Measurements from ENCODE around the gene PTGER1.

The PTGER1 gene

DNA sequence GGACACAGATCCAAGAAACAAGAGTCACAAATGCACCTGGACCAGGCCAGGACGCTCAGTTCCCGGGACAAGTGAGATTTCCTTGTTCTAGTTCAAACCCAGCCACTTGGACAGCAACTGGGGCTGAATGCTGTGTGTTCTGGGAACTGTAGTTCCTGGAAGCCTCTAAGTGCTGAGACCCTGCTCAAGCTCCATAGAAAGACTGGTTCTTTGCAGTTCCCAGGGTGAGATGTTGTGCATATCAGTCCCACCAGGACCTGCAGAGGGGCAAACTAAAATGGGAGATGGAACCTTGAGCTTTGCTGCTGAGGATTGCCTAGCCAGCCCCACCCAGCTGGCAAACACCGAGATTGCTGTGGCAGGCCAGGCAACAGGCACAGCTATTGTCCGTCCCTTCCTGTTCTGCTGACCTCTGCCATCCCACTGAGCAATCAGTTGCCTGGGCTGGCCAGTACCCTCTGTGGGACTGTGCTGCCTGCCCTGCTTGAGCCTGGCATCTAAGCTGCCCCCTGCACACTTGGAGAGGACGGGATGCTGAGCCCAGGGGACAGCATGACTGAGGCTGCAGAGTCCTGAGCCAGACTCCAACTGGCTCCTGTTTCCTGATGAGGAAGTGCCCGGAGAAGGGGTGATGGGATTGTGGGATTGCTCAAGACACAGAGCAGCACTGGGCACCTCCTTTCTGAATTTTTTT is 22.2 kb upstream of the PTGER1 start:
- no peak for DNase-seq

DNA sequence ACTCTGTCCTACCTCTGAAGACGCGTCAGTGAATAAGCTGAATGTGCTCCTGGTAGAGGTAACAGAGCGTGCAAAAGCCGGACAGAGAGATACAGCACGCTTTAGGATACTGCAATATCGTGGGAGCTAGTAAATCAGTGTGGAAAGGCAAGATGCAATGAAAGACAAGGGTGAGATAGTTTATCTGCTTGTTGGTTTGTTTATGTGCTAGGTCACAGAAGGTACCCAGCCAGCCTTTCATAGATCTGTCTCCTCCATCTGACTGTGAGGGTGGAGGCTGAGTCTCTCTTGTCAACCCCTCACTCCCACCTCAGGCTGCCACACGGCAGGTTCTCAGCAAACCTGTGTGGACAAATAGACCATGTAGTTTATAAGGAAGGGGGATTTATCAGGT is 21.7 kb upstream of the PTGER1 start:
- no peak for DNase-seq

DNA sequence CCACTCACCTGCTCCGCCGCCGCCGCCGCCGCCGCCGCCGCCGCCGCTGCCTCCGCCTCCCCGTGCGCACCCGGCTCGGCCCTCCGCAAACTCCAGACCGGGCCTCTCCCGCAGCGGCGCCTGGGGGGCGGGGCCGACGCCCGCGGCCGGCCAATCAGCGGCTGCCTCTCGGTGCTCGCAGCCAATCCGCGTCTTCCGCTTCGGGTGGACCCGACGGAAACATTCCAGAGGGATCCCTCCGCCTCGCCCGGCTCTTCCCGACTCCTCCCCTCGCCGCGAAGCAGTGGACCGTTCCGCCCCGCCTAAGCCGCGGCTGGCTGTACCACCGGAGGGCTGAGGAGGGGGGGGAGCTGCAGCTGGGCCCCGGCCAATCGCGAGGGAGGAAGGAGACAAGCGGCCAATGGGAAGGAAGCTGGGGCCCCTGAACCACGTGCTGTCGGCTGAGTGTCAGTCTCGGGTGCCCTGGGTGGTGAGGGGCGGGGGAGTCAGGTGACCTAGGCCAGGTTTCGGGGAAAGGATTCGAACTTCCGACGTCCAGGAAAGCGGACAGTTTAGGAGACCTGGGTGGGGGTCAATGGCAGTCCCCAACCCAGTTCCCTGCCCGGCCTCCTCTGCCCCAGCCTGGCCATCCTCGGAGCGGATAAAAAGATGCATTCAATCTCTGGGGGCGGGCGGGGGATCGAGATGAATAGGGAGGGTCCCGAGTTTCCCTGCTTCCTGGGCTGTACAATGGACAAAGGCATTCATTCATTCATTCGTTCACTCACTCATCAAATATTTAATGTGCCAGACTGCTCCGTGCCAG is 21.1 kb upstream of the PTGER1 start, which contains the start of gene GIPC1:
TSS of gene GIPC1 (minus strand) at position 99 of the 805 bp plus-strand sequence. CDS start 13,151 bp downstream, outside the sequence.
- DNase-seq: peak; percentile 98

DNA sequence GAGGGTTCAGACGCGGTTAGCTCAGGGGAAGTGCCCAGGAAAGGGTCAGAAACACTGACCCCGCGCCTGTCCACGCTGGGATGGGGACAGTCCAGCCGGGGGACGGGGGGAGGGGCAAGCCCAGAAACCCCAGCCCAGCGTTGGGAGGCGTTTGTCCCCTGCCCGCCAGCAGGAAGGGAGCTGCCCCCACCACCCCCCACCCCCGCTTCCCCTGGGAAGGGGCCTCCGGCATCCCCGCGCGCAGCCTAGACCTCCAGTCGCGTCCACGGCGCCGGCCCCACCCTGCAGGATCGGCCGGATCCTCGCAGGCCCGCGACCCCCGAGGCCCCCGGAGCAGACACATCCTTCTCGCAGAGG is 20.5 kb upstream of the PTGER1 start:
- DNase-seq: no peak

DNA sequence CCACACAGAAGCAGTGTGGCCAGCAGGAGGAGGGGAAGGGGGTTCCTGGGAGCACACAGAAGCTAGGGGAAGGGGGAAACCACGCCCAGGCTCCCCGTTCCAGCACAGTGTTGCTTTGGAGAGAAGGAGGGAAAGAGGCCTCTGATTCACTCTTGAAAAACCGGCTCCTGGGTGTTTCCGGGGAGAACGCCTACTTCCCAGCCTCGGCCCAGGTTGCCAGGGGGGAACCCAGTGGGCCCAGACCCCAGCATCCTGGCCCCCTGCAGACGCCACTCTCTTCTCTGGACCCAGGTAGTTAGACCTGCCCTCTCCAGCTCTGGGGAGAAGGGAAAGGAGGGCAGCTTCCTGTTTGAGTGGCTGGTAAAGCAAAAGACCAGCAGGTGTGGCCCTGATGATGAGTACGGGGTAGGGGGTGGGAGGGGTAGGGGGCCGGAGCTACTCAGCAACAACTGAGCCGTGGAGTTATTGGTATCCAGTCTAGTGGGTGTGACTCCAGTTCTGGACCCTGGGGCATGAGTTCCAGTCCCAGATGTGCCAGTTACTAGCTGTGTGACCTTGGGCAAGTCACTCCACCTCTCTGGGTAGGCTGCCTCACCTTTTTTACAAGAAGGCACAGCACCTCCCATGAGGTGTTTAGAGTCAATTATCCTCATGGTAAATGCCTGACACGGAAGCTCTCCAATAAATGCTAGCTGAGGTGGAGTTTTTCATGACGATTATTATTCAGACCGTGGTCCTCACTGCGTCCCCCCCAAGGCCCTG is 19.9 kb upstream of the PTGER1 start:
- DNase-seq: no peak

DNA sequence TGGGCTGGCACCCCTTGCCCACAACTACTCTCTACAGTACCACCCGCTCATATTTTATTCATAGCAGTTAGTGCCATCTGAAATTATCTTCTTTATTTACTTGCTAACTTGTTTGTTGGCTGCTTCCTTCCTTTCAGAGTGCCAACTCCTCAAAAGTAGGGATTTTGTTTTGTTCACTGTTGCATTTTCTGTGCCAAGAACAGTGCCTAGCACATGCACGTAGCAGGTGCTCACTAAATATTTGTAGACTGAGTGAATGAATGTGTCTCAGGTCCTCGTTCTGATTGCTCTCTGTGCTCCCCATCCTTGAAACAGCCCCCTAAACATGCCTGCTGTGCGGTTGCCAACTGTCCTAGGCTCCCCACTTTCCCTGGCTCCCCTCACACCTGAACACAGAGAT is 19.3 kb upstream of the PTGER1 start:
- DNase-seq: no peak

DNA sequence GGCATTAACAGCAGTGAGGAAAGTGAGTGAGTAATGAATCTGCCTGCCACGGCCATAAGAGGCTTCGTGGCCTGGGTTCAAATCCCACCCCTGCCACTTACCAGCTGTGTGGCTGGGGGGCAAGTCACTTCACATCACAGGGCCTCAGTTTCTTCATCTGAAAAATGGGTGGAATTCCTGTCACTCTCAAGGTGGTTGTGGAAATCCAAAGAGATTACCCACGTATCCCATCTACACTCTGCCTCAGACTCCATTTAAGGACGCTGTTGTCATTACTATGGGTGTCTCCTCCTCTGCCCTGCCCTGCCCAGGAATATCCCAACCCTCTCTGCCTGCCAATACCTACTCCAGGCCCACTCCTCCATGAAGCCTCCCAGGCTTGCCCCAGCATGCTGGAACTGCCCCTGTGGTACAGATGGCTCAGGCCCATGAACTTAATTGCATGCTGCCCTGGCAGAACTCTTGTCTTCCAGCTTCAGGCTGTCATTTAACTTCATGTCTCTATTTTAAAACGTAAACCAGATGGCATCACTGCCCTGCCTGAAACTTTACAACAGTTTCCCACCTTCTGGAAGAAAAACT is 17.7 kb upstream of the PTGER1 start:
- DNase-seq: no peak

DNA sequence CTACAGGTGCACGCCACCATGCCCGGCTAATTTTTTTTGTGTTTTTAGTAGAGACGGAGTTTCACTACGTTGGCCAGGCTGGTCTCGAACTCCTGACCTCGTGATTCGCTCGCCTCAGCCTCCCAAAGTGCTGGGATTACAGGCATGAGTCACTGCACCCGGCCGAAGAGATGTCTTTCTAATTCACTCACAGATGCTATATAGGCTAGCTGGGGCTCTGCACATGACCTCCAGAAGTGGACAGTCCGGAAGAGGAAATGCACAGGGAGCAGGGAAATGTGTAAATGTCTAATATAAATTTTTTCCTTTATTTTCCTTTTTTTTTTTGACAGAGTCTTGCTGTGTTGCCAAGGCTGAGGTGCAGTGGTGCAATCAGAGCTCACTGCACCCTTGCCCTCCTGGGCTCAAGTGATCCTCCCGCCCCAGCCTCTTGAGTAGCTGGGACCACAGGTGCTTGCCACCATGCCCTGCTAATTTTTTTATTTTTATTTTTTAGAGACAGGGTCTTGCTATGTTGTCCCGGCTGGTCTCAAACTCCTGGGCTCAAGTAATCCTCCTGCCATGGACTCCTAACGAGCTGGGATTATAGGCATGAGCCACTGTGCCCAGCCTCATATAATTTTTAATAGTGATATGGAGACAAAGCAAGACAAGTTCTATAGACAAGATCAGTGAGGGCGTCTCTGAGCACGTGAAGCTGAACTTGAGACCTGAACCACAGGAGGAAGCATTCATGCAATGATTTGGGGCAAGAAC is 12.4 kb upstream of the PTGER1 start:
- no peak for DNase-seq

DNA sequence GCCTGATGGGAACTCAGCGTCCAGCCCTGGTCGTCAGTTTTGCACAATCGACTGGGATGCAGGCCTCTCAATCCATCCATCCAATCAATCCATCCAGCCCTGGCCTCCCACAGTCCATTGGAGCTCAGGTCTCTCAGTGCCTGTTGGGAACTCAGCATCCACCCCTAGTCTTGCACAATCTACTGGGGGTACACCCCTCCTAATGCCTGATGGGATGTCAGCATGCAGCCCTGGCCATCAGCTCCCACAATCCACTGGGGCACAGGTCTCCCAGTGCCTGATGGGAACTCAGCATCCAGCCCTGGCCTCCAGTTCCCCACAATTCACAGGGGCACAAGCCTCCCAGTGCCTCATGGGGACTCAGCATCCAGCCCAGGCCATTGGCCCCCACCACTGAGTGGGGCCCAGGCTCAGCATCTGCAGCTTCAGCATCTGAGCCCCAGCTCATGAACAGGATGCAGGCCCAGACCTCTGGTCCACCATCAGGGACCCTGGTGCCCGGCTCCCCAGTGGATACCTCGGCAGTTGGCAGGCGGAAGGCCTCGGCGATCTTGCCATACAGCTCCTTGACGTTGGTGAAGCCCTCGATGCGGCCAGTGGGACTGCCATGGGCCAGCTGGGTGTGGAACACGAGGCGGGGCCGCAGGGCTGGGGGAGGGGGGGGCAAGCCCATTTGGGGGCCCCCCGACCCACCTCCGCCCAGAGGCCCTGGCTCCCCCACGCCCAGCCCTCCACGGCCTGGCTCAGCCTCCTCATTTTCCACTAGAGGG is 7.2 kb upstream of the PTGER1 start:
- DNase-seq: no peak

DNA sequence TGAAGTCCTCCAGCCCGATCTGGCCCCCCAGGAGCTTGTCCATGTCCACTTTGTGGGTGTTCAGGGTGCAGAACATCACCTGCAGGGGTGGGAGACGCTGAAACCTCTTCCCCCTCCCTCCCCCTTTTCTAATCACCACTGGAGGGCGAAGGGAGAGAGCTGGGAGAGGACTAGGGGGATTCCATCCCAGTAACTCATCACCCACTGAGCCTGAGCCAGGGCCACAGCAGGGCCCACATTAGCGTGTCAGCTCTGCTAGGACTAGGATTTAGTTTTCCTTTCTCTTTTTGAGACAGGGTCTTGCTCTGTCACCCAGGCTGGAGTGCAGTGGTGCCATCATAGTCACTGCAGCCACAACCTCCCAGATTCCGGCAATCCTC is 5.5 kb upstream of the PTGER1 start:
- no peak for DNase-seq

DNA sequence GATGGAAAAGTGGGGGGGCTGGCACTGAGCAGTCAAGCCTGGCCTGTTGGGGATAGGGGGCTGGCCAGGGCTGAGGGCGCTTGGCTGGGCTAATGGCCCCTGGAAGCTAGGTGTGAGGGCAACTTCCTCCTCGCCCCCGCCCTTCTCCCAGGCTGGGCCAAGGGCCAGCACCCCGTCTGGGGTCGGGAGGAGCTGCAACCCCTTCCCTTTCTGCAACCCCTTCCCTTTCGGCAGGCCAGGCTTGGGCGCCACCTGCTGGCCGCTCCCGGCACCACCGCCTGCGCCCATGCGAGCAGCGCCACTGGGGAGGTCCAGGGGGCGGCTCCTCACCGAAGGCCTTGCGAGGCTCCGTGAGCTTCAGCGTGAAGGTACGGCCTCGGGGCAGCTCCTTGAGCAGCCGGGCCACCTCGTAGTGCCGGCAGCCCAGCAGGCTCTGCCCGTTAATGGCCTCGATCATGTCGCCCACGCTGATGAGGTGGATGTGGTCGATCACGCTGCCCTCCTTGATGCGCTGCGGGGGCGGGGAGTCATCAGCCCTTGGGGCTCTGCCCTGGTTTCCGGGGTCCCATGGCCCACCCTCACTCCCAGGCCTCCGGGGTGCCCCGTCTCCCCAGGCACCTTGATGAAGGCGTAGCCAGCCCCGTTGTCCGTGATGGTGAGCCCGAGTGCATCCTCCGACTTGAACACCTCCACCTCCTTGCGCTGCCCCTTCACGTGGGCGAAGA is 5.0 kb upstream of the PTGER1 start:
- no peak for DNase-seq

DNA sequence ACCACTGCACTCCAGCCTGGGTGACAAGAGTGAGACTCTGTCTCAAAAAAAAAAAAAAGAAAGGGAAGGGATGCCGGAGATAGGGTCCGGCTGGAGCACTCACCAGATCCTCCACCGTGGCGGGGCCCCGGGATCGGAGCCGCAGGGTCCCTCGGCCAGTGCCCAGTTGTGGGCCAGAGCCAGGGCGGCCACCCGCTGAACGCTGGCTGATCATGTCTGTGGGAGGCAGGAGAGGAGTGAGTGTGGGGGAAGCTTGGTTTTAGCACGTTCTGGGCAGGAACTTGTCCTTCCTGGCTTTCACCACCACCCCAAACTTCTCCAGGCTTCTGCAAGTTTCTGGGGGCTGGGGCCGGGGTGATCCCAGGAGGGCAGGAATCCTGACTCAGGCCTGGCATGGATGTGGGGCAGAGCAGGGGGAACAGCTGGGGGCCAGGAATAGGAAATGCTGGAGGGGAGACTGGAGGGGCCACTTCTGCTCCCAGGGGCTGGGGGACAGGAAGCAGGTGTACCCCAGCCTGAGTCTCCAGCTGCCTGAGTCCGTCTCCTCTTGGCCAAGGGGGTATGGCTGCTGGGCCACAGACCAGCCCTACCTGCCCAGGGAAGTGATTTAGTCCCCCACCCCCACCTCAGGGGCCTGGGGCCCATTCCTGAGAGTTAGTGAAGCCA is 4.3 kb upstream of the PTGER1 start:
- DNase-seq: no peak

DNA sequence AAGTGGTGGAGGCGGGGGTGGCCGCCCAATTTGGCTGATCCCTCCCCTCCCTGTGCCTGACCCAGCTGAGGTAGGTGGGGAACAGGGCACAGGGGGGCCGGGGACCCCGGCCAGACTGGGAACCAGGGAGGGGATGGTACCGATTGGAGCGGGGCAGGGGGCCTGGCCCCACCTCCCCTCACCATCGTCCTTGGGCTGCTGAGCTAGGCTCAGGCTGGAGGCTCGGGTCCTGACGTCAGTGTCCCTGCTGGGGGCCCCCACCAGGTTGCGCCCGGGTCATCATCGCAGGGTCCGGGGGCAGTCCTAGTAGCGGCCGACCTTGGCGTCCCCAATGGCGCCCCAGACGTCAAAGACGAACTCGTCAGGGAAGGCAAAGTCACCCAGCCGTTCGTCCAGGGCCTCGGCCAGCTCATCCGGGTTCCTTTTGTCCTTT is 3.0 kb upstream of the PTGER1 start:
- DNase-seq: no peak

DNA sequence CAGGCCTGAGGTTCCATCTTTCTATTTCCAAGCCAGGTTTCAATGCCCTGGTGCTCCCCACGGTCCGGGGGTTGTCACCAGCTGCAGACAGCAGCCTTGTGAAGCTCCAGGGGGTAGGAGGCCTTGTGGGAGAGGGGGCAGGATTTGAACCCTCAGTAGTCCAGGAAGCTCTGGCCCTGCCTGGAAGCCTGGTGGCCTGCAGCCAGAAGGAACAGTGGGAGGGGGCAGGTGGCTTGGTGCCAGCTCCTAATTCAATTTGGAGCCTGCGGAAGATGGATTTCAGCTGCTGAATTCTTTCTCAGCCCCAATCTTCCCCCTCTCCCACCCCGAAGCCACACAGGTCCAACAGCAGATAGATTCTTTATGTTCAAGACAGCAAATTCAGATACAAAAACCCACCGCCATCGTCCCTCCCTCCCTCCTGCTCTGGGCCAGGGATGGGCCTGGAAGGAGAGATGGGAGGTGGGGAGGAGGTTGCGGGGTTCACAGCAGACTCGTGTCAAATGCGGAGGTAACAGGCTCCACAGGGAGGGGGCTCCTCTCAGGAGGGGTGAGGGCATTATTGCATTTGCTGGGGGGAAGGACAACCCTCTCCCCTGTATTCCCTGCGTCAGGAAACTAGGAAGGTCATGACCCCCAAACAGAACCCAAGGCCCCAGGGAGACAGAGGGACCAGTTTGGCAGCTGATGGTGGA is 2.4 kb upstream of the PTGER1 start:
- DNase-seq: no peak

DNA sequence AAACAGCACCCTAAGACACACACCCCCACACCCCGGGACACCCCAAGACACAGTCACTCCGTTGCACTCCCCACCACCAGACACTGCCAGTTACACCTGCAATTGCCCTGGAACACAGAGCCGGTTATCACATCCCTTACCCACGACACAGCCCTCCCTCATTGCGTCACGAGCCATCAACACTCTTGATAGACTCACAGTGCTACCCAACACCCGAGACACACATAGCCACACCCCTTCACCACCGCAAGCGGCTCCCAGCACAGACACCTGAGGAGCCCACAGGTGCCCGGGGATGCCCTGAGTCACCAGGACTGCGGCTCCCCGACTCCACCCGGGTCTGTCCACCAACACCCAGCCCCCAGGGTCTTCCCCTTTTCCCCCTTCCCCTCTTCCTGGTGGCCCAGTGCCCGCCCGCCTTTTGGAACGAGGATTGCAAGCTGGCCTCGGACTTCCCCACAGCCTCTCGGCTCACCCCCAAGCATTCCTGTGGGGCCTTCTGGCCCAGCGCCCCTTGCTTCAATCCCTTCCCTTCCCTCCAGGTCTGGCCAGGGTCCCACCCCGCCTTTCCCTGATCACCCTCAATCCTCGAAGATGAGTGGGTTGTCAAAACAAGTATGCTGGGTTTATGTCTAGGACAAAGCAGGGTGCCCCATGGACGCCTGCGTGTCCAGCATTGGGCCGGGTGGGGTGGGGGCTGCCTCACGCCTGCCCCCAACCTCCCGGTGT is 1.7 kb upstream of the PTGER1 start:
- DNase-seq: no peak

DNA sequence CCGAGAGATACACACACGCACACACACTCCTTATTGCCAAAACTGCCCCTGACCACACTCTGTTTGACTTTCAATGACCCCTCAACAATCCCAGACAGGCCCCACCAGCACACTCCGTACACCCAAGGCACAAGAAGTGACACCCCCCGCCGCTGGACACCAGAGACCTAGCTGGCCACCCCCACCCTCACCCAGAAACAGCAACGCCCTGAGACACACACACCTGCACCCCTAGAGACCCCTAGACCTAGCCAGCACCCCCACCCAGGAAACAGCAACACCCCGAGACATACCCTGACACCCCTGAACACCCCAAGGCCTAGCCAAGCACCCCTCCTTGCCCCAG is 1.1 kb upstream of the PTGER1 start:
- DNase-seq: no peak

DNA sequence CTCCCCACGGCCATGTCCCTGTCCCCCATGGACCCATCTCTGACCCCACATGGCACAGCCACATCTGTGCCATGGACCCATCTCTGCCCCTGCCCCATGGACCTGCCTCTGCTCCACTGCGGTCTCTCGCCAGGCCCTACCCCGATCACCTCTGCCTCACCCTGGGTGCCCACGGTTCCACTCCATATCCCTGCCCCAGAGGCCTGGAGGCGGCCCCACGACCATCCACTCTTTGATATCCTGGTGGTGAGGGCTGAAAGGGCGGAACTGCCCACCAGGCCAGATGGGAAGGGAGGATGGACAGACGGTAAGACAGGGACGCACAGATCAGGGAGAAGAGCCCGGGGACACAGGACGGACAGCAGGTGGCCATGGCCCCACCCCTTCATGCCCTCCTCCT is 327 bp downstream of the PTGER1 start:
- no peak for DNase-seq

DNA sequence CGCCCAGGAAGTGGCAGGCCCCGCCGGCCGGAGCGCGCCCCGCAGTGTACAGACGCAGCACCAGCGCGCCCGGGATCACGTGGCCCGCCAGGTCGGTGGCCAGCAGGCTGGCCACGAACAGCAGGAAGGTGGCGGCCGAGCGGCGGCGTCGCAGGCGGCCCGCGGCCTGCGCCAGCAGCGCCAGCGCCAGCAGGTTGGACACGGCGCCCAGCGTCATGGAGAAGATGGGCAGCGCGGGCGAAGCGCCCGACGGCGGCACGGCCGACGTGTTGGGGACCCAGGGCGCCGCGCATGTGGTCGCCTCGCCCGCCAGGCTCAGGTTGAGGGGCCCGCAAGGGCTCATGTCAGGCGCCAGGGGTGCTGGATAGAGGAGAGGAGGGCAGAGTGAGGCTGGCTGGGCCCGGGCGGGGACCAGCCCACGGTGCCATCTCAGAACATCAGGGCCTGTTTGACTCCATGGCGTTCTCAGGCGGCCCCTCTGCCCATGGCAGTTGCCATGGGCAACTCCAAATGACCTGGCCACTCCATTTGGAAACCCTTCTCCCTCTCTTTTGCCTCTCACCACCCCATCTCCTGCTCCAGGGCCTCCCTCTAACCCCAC is 1.1 kb downstream of the PTGER1 start:
- DNase-seq: no peak
